Lung microvascular endothelial cell (primary cell): ENCODE data around the gene COL11A2. TPM values are rescaled to one million over a fixed set of nuclear protein-coding genes. Genes with fewer than 3 reads are reported as not detected.

Experiments used
- DNase-seq, 2 donors: peaks; one replicate each; pipeline versions ENCODE4 v3.0.0 to v3.0.0-alpha.2; 2010; ENCODE audit warnings: low read depth in 2 of 2
- total RNA-seq: library from RNA; depleted of rRNA; stranded (reverse); fragments of >200 nt; gene quantifications from 2 replicates; pipeline ENCODE4 v1.2.1, GENCODE V29; 2014

The COL11A2 gene
- total RNA-seq, 1 donor from 2014 or later: 0.20 TPM

DNA sequence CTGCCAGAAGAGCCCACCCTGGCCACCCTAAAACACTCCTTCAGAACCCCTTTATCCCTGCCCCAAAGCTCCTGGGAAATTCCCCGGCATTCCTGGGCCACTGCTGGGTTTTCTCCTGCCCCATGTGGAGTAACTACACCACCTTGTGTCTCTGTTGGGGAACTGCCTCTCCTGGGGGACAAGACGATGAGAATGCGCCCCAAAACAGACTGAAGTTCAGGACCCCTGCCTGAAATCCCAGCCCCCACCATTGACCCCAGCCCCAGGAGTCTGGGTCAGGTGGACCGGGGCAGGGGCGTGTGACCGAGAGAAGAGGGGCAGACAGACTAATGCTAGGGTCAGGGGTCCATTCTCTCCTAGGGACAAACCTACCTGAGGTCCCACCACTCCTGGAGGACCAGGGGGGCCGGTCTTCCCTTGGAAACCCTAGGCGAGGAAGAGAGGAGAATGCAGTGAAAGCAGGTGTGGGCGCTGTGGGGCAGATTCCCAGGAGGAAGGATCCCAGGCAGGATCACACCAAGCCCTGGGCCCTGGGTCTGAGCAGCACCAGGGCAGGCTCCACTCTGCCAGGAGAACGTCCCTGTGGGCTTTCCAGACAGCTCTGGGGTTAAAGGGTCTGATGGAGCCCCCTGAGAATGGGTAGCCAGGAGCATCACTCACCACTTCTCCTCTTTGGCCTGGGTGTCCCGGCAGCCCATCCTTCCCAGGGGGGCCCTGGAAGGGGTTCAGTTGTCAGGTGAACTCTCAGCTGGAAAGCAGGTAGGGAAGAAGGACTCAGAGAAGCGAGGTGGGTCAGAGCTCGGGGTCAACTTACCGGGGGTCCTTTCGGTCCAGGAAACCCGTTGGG, 19.4 kb downstream of the COL11A2 start:
- DNase-seq: peak; percentile 33 to 45

DNA sequence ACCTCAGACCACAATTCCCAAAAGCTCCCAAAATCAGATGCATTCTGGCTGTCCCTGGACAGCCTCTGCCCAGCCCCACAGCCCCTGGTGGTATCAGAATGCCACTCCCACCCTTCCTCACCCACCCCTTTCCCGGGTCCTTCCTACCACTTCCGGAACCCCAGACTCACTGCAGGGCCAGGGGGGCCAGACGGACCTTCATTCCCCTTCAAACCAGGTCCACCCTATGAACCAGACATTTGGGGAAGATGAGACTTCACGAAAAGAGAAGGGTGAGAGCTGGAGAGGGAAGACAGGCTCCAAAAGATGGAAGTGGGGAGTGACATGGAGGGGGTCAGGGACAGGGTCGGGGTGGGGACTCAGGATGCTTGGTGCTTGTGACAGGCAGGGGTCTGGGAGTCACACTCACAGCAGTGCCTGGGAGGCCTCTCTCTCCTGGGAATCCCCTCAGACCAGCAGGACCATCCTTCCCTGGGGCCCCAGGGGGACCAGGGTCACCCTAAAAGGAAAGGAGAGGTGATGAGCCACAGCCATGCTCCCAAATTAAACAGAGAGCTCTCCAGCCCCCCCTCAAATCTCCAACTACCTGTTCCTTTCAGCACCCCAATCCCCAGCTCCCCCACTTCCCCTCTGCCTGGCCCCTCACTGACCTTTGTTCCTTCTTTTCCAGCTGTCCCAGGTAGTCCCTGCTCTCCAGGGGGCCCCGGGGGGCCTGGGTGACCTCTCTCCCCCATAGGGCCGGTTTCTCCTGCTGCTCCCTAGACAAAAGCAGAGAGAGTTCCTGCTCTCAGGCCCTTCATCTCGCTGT, 20.2 kb downstream of the COL11A2 start:
- DNase-seq: no peak

DNA sequence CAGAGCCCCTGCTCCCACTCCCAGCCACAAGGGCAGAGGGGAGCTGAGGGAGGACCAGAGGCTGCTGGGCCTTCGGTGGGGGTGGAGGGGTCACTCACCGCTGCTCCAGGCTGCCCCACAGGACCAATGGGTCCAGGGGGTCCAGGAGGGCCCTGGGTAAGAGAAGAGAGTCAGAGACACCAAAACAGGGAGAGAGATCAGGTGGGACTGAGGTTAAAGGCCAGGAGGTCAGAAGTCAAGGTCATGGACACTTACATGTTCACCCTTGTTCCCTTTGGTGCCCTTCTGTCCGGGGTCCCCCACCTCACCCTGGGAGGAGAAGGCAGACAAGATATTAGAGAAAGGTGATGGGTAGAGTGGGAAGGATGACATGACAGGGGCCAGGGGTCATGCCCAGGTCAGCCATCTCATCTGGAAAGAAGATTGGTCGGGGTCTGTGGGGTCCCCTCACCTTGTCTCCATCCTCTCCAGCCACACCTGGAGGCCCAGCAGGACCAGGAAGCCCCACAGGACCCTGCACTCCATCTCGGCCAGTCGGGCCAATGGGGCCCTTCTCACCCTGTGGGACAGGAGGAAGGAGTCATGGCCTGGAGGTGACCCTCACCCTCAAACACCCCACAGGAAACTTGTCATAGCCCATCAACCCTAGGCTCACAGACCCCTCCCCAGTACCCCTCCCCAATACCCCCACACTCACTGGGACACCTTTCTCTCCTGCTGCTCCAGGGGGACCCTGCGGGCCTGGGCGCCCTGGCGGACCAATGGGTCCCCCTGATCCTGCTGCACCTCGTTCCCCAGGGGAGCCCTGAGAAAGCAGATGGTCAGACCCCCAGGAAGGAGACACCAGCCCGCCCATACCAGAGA, 21.0 kb downstream of the COL11A2 start:
- DNase-seq: no peak

DNA sequence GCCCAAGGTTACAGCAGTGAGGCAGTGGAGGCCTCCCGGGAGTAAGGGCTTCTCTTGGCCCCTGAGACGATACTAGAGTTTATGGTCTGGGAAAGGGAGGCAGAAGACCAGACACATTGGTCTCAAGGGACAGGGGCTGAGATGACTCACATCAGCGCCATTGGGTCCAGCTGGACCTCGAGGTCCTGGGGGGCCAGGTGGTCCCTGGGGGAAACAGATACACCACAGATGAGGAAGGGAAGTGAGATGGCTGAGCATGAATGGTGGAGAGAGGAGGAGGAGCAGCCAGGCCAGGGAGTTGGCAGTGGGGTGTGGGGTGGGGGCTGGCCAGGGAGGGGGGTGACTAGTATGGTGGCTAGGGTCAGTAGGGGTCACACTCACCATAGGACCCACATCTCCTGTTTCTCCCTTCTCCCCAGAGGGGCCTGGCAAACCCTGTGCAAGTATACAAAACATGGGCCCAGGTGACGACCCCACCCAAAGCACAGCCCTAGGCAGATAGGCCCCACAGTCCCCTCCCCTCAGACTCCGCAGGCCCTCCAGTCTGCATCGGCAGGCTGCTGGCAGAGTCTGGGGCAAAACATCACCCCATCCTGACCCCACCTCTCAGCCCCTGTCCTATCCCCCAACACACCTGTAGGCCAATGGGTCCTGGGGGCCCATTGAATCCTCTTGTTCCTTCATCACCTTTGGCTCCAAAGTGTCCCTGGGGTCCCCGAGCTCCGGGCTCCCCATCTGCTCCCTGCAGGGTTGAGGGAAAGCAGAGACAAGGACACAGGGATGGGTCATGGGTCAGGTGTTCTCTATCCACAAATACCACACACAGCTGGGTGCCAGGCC, 21.9 kb downstream of the COL11A2 start:
- DNase-seq: no peak

DNA sequence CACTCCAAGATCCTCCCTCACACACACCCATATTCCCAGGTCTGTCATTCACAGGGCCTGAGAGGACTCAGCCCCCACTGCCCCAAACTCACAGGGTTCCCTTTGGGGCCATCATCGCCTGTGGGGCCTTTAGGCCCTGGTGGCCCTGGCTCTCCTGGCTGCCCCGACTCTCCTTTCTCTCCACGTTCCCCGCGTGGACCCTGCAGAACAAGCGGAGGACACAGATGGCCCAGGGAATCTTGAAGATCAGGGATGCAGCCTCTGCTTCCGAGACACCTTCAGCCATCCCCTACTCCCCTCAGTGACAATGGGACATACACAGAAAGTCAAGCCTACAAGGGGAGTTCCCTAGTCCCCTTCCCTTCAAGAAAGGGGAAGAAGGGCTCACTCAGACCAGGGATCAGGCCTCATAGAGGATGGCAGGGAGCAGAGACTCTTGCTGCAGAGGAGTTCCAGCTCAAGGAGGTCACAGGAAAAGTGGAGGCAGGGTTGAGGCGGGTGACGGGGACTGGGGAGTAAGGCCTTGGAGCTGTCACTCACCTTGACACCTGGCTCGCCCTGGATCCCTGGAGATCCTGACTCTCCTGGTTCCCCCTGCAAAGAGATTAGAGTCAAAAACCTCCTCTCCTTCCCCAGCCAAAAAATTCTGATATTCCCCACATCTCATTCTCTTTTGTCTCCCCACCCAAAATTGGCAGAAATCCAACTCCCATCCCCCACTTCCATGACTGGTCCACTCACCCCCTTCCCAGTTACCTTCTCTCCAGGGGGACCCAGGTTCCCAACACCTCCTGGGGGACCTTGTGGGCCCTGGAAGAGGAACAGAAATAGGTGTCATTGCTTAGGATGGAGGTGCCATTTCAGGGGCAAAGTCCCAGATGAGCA, 22.7 kb downstream of the COL11A2 start:
- DNase-seq: no peak

DNA sequence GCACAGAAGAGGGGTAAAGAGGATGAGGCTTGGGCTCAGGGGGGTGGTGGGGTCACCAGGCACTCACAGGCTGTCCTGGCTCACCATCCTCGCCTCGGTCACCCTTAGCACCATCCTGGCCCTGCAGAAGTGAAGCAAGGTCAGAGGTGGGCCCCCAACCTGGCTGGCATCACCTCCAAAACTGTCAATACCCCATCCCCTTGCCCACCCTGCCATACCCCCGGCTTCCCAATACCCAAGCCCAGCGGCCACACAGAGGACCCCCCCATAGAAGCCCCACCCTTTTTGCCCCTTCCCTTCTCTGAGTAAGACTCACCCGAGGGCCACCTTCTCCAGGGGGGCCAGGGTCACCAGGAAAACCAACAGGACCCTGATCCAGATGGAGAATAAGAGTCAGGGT, 23.6 kb downstream of the COL11A2 start:
- no peak for DNase-seq

DNA sequence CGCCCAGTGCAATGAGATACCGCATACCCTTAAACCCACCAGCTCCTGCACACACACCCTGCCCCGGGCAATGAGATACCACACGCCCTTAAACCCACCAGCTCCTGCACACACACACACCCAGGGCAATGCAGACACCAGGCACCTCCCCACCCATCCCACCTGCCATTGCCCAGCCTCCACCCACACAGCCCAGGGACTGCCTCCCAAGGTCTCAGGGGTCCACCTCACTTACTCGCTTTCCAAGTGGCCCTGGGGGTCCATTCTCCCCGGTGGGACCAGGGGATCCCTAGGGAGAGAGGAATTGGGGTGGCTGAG, 24.0 kb downstream of the COL11A2 start:
- DNase-seq: no peak

DNA sequence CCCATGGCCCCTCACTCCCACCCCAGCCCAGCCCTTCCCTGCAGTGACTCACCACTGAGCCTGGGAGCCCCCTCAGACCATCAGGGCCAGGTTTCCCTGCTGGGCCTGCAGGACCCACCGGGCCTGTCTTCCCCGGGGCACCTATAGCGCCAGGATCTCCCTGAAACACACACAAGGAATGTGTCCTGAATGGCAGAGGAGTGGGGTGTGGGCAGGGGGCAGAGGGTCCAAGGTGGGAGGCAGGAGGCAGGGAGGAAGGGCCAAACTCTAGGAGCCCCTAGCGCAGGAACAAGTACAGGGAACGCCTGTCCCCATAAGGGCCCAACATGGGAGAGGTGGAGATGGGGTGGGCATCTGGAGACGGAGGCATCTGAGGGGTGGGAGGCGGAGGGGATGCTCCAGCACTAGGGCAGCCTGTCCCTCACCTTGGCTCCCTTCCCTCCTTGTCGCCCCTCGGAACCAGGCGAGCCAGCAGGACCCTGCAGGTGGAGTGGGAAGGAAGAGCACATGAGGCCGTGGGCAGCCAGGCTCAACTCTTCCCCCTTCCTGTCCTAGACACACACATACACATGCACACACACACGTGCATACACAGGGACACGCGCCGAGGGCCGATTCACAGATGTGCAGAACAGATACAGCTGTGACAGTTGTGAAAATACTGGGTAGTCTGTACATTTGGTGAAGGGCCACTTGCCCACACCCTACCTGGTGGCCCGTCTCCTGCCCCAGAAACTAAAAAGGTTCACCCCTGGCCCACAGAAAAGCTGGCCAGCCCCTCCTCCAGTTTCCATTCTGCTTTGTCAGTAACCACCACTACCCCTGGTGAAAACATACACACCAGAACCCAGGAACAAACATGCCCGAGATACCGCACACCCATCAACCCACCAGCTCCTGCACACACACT, 24.6 kb downstream of the COL11A2 start:
- DNase-seq: no peak

DNA sequence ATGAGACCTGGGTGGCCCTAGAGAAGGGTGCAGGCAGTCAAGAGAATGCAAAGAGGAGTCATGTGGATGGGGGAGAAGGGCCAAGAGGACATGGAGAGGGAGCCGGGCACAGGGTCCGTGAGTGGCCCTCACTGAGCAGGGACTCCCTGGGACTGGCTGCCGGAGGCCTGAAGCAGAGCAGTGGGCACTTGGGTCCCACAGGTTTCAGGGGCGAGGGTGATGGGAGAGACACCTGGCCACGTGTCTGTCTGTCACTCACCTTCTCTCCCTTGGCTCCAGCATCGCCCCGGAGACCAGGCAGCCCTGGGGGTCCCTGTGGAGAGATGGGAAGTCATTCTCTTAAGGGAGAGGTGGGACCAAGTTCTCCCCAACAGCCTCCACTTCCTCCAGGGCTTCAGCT, 25.5 kb downstream of the COL11A2 start:
- no peak for DNase-seq

DNA sequence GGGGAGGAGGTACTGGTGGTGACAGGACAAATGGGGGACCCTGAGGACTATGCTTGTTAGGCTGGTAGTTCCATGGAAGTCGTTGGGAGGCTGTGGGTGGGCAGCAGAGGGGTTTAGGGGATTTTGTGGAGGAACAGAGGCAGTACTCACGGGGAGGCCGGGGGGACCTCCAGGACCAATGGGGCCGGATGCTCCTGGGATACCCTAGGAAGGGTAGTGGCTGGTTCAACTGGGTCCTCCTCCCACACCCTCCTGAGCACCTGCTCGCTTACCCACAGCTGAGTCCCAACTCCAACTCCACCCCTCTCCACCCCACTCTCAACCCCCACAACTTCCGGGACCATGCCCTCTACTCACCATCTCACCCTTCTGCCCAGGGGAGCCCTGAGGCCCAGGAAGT, 25.9 kb downstream of the COL11A2 start:
- no peak for DNase-seq

DNA sequence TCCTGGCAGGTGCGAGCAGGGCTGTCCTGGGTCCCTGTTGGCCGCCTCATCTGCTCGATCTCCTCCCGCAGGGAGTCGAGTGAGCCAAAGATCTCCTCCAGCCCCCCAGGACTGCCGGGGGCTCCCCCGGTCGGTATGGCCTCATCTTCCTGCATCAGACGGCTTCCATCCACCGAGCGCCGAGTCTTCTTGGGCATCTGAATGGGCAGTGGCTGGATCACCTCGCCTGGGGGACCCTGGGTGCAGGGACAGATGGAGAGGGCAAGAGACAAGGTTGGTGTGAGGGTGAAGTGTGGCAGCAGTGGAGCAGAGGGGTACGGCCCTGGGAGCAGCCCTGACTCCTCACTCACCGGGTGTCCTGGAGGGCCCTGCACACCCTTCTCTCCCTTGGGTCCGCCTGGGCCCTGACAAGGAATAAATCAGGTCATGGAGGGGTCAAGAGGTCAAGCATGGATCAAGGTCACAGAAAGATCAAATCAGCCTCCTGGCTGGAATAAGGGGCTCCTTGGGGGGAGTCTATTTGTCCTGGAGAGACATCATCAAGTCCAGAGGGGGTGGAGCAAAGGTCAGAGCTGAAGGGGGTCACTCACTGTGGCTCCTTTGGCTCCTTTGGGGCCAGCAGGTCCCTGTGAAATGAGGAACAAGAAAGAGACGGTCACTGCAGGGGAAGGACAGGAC, 26.5 kb downstream of the COL11A2 start:
- DNase-seq: no peak

DNA sequence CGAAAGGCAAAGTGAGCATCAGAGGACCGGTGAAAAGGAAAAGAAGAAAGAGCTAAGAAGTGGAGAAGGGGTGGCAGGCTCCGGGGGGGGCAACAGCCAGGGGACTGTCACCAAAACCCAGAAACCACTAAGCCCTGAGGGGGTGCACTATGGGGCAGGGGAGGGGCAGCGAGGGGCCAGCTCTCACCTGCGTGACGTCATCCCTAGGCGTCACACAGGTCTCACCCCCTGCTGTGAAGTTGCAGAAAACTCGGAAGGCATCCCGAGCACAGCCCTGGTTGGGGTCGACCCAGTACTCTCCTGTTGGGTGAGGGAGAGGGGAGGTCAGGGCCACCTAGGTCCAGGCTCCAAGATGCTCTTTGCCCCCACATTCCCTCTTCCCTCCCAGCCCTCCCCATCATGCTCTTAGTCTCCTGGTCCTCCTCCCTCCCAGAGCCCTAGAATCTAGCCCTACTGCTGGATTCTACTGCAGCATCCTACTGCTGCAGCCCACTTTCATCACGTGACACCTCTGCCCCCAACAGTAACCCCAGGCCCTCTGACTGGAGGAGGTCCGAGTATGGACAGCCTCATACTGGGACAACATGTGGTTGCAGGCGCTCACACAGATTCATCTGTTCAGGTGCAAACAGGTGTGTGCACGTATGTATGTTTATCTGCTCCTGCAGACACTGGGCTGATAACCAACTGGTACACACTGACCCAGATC, 27.4 kb downstream of the COL11A2 start:
- DNase-seq: no peak

DNA sequence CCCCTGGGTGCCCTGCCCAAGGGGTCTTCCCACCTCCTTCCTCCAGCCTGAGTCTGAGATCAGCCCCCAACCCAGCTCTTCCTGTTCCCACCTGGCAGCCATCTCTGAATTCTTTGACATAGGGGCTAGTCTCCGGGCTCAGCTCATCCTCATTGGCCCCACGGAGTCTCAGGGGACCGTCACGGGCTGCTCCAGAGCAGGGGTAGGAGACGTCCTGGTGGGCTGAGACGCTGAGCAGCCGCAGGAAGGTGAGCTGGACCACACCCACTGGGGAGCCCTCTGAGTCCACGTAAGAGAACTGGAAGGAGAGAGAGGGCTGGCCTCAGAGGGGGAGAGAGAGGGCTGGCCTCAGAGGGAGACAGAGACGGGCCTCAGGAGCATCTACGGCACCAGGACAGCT, 28.1 kb downstream of the COL11A2 start:
- DNase-seq: no peak

DNA sequence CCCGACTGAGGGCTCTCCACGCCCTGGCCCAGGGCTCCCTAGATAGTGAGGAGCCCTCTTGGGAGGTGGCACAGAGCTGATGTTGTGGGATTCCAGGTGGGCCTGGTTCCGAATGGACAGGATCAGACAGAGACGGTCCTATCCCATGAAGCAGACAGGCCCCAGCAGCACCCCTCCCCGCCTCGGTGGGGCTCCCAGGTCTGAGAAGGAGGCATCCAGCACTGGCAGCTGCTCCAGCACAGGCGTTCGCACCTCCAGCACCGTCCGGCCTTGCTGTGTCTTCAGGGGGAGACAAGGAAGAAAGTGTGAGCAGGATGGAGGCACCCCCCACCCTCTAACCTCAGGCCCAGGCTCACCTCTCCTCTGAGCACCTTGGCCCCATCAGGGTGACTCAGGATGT, 28.7 kb downstream of the COL11A2 start:
- no peak for DNase-seq

DNA sequence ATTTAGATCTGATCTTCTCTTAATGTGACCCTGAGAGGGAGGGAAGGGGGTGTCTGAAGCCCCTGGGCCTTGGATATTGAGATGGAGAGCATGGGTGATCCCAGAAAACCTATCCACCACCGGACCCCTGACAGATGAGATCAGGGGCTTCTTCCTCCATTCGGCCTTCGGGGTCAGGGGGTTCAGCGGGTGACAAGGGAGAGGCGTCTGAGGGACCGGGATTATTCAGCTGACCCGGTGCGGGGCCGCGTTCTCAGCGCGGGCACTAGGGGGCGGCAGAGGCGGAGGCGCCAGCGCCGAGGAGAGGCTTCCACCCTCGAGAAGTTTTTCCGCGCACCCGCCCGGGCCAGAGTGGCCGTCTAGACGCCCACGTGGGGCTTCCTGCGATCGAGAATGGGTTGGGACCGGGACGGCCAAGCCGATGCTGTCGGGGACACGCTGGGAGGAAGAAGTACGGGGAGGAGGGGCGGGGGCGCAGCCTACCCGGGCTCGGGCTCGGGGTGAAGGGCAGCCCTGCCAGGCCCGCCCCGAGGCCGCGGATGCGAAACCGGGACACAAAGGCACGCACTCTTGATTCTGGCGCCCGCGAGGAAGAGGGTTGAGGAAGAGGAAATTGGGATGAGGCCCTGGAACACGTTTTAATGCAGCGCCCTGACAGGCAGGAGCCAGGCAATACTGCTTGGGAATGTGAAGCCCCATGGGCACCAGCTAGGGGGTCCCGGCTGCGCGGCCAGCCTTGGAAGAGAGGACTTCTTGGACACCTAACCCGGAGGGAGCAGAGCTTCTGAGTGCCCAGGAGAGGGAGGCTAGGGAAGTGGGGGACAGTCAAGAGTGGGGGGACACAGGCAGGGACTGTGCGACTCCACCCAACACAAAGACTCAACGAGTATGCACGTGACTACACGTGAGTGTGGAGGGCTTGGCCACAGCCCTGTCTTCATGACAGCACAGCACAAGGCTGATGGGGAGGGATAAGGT, 30.6 kb downstream of the COL11A2 start:
- peak; percentile 60 to 61 for DNase-seq

DNA sequence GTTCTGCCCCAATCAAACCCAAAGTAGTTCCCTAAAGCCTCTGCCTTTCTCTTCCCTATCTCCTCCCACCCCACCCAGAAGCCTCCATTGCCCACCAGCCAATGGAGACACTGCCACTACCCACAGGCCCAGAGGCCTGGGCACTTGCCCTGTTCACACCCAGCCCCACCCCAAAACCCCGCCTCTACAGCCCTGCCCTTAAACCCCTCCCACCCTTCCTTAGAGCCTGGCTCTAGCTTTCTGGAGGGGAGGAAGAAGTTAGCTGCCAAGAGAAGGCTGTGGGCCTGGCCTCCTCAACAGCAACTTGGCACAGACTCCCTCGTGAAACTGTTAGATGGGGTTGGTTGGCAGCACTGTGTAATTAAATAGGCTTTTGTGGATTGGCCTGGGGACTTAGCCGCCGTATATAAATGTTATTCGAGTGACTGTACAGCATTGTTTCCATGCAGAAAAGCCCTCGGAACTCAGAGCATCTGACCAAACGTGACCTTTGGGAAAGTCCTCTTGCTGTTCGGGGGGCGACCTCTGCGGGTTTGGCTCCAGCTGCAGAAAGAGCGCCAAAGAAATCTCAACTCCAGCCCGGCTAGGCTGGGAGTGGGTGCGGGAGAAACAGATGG, 31.4 kb downstream of the COL11A2 start:
- no peak for DNase-seq
